ENCODE data around the gene DDX51.

The DDX51 gene

DNA sequence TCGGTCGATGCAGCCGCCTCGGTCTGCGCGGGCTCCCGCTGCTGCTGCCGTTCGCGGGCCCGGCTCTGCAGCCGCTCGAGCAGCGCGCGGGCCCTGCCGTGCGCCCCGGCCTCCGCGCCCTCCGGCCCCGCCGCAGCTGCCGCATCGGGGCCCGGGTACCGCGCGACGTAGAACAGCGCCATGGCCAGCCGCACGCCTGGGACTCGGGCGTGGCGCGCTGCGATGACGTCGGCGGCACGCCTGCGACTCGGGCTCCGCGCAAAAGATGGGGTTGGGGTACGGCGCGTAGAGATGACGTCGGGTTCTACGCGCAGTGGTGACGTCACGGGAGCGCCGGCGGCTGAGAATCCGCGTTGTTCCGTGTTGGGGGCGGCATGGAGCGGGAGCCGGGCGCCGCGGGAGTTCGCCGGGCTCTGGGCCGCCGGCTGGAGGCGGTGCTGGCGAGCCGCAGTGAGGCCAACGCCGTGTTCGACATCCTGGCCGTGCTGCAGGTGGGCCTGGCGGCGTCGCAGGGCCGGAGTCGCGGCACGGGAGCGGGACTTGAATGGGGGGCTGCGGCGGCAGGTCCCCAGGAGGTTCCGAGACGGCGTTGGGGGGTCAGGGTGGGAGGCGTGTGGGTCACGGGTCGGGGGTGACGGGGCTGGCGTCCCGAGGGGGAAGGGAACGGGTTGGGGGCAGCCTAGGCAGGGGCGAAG lies at the start of gene DDX51, which contains the start of gene NOC4L:
DDX51 (minus strand) TSS at position 205 of the 695 bp plus-strand sequence; CDS start at position 182, 23 bp downstream.
NOC4L (plus strand) TSS at position 343 of the 695 bp plus-strand sequence; CDS start at position 375, 32 bp downstream.
- DNase-seq (ENCODE audit: low spot score) = peak; percentile 100
- no peak for TF ChIP-seq CTCF (IDR thresholded peaks at IDR 0.05; ENCODE audit: extremely low read depth, missing control alignments)

- DNase-seq (ENCODE audit: low spot score) = no peak
- no peak for TF ChIP-seq CTCF (IDR thresholded peaks at IDR 0.05; ENCODE audit: extremely low read depth, missing control alignments)
Measured at GRCh38 chr12:132191715-132192553, 47.8 kb upstream of the DDX51 start.

GRCh38 chr12:132190834-132191500 lies 46.8 kb upstream of the DDX51 start:
- DNase-seq (ENCODE audit: low spot score) = no peak
- no peak for TF ChIP-seq CTCF (IDR thresholded peaks at IDR 0.05; ENCODE audit: extremely low read depth, missing control alignments)

GRCh38 chr12:132190012-132190755 lies 46.1 kb upstream of the DDX51 start:
- TF ChIP-seq CTCF (IDR thresholded peaks at IDR 0.05; ENCODE audit: extremely low read depth, missing control alignments) = no peak
- DNase-seq (ENCODE audit: low spot score) = peak; percentile 69

DNA sequence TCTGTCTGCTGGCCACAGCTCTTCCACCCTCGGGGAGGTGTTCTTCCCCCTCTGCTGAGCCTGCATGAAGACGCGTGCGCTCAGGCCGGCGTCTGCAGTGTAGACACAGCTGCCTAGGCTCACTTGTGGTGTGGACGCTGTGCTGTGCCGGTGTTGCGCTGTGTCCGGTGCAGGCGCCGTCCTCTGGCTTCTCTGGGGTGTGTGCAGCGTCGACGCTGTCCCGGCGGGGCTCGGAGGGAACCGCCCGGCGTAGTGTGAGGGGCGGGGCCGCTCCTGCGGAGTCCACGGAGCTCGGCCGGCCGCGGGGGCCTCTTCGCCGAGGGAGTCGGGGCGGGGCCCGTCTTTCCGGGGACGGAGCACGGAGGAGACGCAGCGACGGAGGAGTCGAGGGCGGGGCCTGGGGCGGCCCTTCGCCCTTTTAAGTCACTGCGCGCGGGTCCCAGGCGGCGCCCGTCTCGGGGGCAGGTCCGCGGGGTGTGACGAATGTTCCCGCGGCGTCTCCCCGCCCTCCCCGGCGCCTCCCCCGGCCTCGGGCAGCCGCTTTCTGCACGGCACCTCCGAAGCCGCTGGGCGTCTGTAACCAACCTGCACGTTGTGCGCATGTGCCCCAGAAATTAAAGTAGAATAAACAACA lies 45.4 kb upstream of the DDX51 start:
- no peak for TF ChIP-seq CTCF (IDR thresholded peaks at IDR 0.05; ENCODE audit: extremely low read depth, missing control alignments)
- DNase-seq (ENCODE audit: low spot score) = peak; percentile 99

GRCh38 chr12:132188916-132189325 lies 44.8 kb upstream of the DDX51 start:
- TF ChIP-seq CTCF (IDR thresholded peaks at IDR 0.05; ENCODE audit: extremely low read depth, missing control alignments) = no peak
- DNase-seq (ENCODE audit: low spot score) = no peak
